AG10803 (cell line): ENCODE data around the gene MKLN1.
A peak's percentile ranks its signal among the peaks of the same experiment; 100 is the strongest.

Source experiments
- DNase-seq: peaks from one replicate; pipeline ENCODE4 v3.0.0; 2010; ENCODE audit warnings: low read depth
- H3K4me3 ChIP-seq: 2 replicates; pipeline ENCODE4 v1.5.1; 2011; ENCODE audit warnings: mild to moderate bottlenecking, low read length, control low read depth
- CTCF ChIP-seq: conservative IDR thresholded peaks from 2 replicates; pipeline ENCODE4 v1.5.1; 2011; ENCODE audit warnings: mild to moderate bottlenecking, low read length, control low read depth, inconsistent platforms

Gene MKLN1

DNA sequence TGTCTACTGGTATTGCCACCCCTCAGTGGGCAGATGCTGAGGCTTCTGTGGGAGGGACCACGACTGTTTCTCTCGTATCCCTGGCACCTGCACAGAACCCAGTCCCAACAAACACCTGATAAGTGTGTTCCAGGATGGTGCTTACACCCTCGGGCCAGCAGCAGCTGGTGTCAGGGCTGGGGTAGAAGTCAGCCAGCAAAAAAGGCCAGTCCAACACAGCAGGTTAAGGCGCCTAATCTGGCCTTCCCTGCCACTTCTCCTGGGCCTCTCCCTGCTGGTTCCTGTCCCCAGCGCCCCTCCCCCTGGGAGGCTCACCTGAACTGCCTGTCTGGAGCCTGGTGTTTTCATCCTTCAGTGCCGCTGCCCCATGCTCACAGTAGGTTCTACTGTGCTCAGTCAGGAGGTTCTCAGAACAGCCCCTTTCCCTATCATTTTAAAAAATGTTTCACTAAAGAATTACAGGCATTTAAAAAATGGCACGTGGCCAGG, 208.7 kb downstream of the MKLN1 start:
- no peak for DNase-seq
- H3K4me3 ChIP-seq, result no peak overlapping the region
- TF ChIP-seq CTCF, result no peak

GRCh38 chr7:131537571-131537978, 209.9 kb downstream of the MKLN1 start:
- TF ChIP-seq CTCF, result no peak
- H3K4me3 ChIP-seq, result no peak overlapping the region
- DNase-seq, result peak; percentile 88

GRCh38 chr7:131538071-131538812, 210.6 kb downstream of the MKLN1 start:
- H3K4me3 ChIP-seq, result no peak overlapping the region
- DNase-seq, result peak; percentile 57
- no peak for TF ChIP-seq CTCF

DNA sequence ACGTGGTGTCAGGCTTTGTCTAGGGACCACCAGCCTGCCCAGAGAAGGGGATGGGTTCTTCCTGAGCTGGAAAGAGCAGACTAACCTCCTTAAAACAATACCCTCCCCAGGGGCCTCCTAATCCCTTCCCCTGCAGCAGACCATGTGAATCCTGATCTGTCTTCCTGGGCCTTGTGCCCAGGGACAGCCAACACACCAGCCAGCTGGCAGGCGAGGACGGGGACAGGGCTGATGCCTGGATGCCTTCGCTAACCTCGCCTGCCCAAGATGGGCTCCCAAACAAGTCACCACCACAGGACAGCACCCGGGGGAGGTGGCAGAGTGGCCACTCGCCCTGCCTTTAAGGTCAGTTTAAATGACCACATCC, 211.1 kb downstream of the MKLN1 start:
- peak; percentile 51 for DNase-seq
- no peak for TF ChIP-seq CTCF
- no peak overlapping the region for H3K4me3 ChIP-seq

- no peak for DNase-seq
- peak; percentile 34; the same call in 1 of the 2 replicates for TF ChIP-seq CTCF
- H3K4me3 ChIP-seq, result no peak overlapping the region
Observed at GRCh38 chr7:131540491-131541162, 213.0 kb downstream of the MKLN1 start.

GRCh38 chr7:131543298-131543697, 215.6 kb downstream of the MKLN1 start:
- no peak overlapping the region for H3K4me3 ChIP-seq
- TF ChIP-seq CTCF, result no peak
- DNase-seq, result no peak

DNA sequence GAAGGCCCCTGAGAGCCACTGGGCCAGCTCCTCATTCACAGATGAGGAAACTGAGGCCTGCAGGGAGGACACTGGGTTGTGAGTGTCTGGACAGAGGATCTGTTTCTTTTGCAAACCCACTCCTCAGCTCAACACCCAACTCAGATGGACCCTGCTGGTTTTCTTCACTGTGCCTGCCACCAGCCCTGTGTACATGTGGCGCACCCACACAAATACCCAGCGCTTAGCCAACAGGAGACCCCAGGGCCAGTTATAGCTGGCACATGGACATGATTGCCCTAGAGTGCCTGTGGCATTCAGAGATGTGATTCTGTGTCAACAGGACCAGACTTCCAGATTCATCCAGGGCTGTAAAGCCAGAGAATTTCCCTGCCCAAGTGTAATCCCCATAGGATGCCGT, 216.3 kb downstream of the MKLN1 start:
- H3K4me3 ChIP-seq, result no peak overlapping the region
- no peak for DNase-seq
- no peak for TF ChIP-seq CTCF
